ENCODE results near the gene STPG1.

STPG1 gene

DNA sequence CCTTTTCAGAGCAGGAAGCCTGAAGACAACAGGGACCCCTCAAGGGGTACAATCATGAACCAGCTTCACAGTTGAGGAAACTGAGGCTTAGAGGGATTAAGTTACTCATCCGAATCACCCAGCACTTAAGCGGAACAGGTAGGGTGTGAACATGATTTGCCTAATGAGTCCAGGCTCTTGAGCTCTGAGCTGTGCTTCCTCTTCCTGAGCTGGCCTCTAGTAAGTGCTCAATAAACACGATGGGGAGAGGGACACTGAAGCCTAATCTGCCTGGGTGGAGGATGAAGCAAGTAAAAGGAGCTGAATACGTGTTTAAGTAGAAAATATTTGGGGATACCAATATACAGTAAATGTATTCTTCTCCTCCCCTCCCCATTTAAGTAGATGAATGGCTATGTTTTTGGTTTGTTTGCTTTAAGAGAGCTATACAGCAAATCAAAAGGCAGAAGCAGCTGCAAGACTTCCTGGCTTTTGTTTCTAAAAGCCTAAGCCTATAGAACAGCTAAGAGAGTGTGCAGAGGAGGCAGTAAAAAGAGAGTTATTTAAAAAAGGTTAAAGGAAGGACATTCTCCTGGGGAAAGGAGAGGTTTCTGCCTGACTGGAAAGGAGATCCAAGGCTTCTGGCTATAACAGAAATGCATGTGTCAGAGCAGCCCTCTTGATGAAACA, 20.5 kb downstream of the STPG1 start:
- no peak for DNase-seq (ENCODE audit: low read depth in 2 of 2)

- DNase-seq (ENCODE audit: low read depth in 2 of 2), result no peak
These were observed 21.0 kb downstream of the STPG1 start for GRCh38 chr1:24392604-24392946.

DNA sequence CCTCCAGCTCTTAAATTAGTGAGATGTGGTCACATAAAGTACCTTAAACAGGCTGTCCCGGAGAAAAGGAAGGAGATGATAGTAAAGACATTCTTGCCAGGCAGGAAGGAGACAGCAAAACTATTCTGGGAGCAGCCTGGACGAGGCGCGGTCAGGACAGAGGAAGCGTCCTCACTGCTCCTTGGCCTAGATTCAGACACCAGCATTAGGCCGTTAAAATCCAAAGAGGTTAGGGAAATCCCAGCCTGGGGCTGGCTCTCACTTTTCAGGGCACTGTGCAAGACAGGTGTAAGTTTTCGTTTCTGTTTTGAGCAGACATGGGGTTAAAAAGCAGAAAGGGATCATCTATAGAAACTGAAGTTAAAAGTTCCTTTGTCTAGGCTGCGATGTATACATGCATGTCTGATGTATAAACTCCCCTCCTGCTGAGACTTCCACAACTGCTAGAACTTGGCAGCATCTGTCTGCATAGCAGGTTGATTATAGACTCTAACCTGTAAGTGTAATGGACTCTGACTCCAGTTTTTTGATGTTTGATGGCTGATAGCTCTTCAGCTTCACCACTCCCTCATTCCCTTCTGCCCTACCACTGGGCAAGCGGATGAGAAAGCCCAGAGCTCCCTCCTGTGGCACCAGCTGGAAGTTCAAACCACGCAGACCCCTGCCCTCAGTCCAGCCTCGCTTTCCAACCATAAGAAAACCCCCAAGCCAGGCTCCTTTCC, 21.5 kb downstream of the STPG1 start:
- no peak for DNase-seq (ENCODE audit: low read depth in 2 of 2)

- DNase-seq (ENCODE audit: low read depth in 2 of 2), result peak in 1 of 2 donors; percentile 45
These were observed 22.4 kb downstream of the STPG1 start for GRCh38 chr1:24390924-24391782.

- DNase-seq (ENCODE audit: low read depth in 2 of 2), result no peak
These were observed 24.3 kb downstream of the STPG1 start for GRCh38 chr1:24389231-24389678.

- no peak for DNase-seq (ENCODE audit: low read depth in 2 of 2)
These were observed 25.2 kb downstream of the STPG1 start for GRCh38 chr1:24388331-24388885.

GRCh38 chr1:24387636-24388175, 25.9 kb downstream of the STPG1 start:
- DNase-seq (ENCODE audit: low read depth in 2 of 2), result no peak

- DNase-seq (ENCODE audit: low read depth in 2 of 2), result no peak
These were observed 26.7 kb downstream of the STPG1 start for GRCh38 chr1:24386931-24387330.

DNA sequence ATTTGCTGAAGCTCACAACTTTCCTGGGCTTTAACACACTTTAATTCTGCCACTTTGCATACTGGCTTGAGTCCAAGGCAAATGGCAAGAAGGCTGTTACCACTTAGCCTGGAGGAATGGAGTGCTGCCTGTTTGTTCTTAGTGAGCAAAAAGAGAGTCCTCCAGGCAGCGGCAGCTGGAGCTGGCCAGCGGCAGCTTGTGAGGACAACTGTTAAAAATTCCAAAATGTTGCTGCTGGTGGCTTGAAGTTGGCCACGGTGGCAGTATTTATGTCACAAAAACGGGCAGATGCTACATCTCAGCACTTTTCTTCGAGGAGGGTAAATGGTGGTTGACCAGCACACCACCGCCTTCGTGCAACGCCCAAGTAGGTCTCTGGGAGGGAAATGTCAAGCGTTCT, 27.3 kb downstream of the STPG1 start:
- no peak for DNase-seq (ENCODE audit: low read depth in 2 of 2)

- no peak for DNase-seq (ENCODE audit: low read depth in 2 of 2)
These were observed 28.2 kb downstream of the STPG1 start for GRCh38 chr1:24385160-24385940.

GRCh38 chr1:24384251-24385090, 29.1 kb downstream of the STPG1 start:
- peak in 1 of 2 donors; percentile 42 for DNase-seq (ENCODE audit: low read depth in 2 of 2)

DNA sequence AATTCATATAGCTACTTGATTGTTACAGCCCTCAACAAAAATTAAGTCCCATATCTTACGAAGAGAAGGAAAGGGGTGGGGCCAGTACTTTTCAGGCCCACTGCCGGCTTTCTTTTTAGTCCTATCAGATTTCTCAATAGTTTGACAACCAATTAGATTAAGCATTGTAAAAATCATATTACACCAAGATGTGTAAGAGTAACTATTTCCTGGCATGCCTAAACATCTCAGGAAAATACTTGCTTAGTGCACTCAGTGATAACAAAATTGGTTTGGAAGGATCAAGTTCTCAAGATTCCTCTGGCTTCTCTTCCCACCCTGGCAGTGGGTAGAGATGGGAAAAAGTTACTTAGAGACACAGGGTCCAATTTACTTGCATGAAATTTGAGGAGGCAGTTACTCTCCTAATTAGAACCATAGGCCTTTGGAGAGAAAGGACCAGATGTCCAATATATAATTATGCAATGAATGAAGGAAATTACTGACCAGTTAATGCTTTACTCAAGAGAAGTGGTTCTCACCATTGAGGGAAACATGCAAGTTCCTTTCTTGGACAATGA, 30.1 kb downstream of the STPG1 start:
- DNase-seq (ENCODE audit: low read depth in 2 of 2), result no peak

- no peak for DNase-seq (ENCODE audit: low read depth in 2 of 2)
These were observed 31.4 kb downstream of the STPG1 start for GRCh38 chr1:24382165-24382577.

DNA sequence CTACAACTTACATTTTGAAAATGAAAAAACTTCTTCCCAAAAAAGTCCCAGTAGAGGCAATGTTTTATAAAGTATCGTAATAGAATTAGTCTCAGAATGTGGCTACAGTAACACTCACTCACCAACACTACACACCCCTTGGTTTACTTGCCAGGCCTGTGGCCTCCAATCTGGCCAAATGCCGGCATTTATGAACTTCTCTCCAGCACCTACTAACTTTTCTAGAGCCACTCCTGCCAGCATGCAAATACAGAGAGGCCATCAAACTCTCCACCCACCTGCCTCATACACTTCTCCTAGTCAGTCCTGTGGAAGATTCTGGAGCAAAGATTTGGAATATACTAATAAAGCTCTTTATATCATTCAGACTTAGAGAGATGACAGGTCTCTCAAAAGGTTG, 32.3 kb downstream of the STPG1 start:
- DNase-seq (ENCODE audit: low read depth in 2 of 2), result no peak

DNA sequence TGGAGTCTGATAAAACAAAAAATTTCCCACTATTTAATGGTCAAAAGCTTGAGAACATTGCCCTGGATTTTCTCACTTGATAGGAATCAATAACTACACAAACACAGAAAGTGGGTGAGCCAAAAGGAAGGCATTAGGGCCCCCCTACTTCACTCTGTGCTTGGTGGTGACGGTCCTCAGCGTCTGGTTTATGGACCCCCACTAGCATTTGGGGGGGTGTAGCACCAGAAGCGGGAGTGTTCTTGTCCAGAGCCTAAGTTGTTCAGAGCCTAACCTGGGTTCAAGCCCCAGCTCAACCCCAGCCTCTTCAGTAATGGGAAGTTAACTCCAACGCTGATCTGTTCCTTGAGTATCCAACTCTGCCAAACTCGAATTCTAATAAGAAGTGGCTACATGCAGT, 33.1 kb downstream of the STPG1 start:
- no peak for DNase-seq (ENCODE audit: low read depth in 2 of 2)

- DNase-seq (ENCODE audit: low read depth in 2 of 2), result no peak
These were observed 33.8 kb downstream of the STPG1 start for GRCh38 chr1:24379733-24380315.

DNA sequence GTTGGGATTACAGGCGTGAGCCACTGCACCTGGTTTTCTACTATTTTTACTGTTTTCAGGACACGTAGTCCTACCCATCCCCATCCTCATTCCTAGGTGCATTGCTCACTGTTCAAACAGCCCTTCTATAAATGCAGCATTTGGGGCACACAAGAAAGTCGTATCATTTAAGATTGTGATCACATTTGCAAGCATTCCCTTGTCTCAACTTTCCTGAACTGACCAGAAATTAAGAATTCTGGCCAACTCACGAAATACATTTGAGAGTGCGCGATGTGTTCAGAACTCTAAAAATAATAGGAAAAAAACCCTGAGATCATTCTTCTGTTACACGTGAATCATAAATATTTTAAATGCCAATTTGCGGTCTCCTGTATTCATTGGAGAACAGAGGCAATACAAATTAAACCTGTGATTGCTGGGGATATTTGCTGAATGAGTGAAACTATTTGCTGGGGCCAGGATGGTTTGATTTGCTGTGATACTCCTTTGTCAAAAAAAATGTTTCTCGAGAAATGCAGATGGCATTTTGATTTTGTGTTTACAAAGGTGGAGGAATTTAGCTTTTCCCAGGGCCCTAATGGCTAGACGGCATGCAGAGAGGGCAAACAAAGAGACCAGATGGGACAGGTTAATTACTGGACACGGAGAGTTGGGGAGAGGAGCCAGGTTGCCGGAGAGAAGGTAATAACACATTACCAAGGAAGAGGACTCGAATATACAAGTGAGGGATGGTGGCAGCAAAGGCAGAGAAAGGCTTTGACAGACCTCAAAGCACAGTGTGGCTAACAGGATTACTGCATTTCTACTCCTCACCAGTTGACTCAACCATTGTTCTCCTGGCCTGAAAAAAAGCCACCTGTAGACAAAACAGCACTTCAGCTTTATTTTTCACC, 38.4 kb downstream of the STPG1 start:
- no peak for DNase-seq (ENCODE audit: low read depth in 2 of 2)

GRCh38 chr1:24373710-24374109, 39.9 kb downstream of the STPG1 start:
- no peak for DNase-seq (ENCODE audit: low read depth in 2 of 2)

- DNase-seq (ENCODE audit: low read depth in 2 of 2), result no peak
These were observed 40.5 kb downstream of the STPG1 start for GRCh38 chr1:24373044-24373443.

Data from activated CD4-positive, alpha-beta T cell treated with anti-CD3 and anti-CD28 coated beads for 24 hours (primary cell).